ENCODE results near the gene PAAF1.

PAAF1 gene

GRCh38 chr11:73876424-73877310, at the start of gene PAAF1, which contains the start of gene COA4:
Gene PAAF1 (plus strand): TSS chr11:73876999. CDS start chr11:73877022, 23 bp downstream.
Gene COA4 (minus strand): TSS chr11:73876846. CDS start chr11:73873378, 3,468 bp downstream.
- H3K27ac ChIP-seq (ENCODE audit: low read depth, low read length) = peak within 1 kb of the TSS; percentile 80
- peaks cover 37% of the 10 kb centered on the region for H3K36me3 ChIP-seq (ENCODE audit: control insufficient read depth, insufficient read depth, low read length)
- no peaks in the 10 kb centered on the region for H3K27me3 ChIP-seq (ENCODE audit: control insufficient read depth, insufficient read depth, low read length)
- H3K9me3 ChIP-seq (ENCODE audit: control insufficient read depth, insufficient read depth, low read depth, low read length) = no peaks in the 10 kb centered on the region
- H3K4me3 ChIP-seq (ENCODE audit: low read depth, low read length) = peak within 1 kb of the TSS; percentile 94
- H3K9ac ChIP-seq (ENCODE audit: low read length) = peak within 1 kb of the TSS; percentile 93
- peaks cover 6% of the 10 kb centered on the region for H3K4me1 ChIP-seq (ENCODE audit: control insufficient read depth, insufficient read depth, low read length)

GRCh38 chr11:73830261-73830660, 46.5 kb upstream of the PAAF1 start:
- Histone ChIP-seq H3K9ac (ENCODE audit: low read length) (no peak overlapping the region), H3K27ac (ENCODE audit: low read depth, low read length) (no peak overlapping the region), H3K4me1 (ENCODE audit: control insufficient read depth, insufficient read depth, low read length) (no peaks in the 10 kb centered on the region), H3K9me3 (ENCODE audit: control insufficient read depth, insufficient read depth, low read depth, low read length) (no peaks in the 10 kb centered on the region), H3K36me3 (ENCODE audit: control insufficient read depth, insufficient read depth, low read length) (peaks cover 4% of the 10 kb centered on the region), H3K27me3 (ENCODE audit: control insufficient read depth, insufficient read depth, low read length) (no peaks in the 10 kb centered on the region), H3K4me3 (ENCODE audit: low read depth, low read length) (no peak overlapping the region)

GRCh38 chr11:73833067-73833466, 43.7 kb upstream of the PAAF1 start:
- no peak overlapping the region for H3K9ac ChIP-seq (ENCODE audit: low read length)
- H3K27ac ChIP-seq (ENCODE audit: low read depth, low read length) = no peak overlapping the region
- H3K27me3 ChIP-seq (ENCODE audit: control insufficient read depth, insufficient read depth, low read length) = no peaks in the 10 kb centered on the region
- H3K36me3 ChIP-seq (ENCODE audit: control insufficient read depth, insufficient read depth, low read length) = peaks cover 4% of the 10 kb centered on the region
- no peaks in the 10 kb centered on the region for H3K9me3 ChIP-seq (ENCODE audit: control insufficient read depth, insufficient read depth, low read depth, low read length)
- H3K4me1 ChIP-seq (ENCODE audit: control insufficient read depth, insufficient read depth, low read length) = no peaks in the 10 kb centered on the region
- H3K4me3 ChIP-seq (ENCODE audit: low read depth, low read length) = no peak overlapping the region

- no peak overlapping the region for H3K4me3 ChIP-seq (ENCODE audit: low read depth, low read length)
These were observed 38.2 kb upstream of the PAAF1 start for GRCh38 chr11:73838443-73839122.

GRCh38 chr11:73839123-73839457, 37.7 kb upstream of the PAAF1 start:
- Histone ChIP-seq H3K4me1 (ENCODE audit: control insufficient read depth, insufficient read depth, low read length) (peaks cover 3% of the 10 kb centered on the region; the same call in 1 of the 2 replicates), H3K9ac (ENCODE audit: low read length) (no peak overlapping the region), H3K9me3 (ENCODE audit: control insufficient read depth, insufficient read depth, low read depth, low read length) (no peaks in the 10 kb centered on the region), H3K27me3 (ENCODE audit: control insufficient read depth, insufficient read depth, low read length) (no peaks in the 10 kb centered on the region), H3K4me3 (ENCODE audit: low read depth, low read length) (no peak overlapping the region), H3K27ac (ENCODE audit: low read depth, low read length) (no peak overlapping the region), H3K36me3 (ENCODE audit: control insufficient read depth, insufficient read depth, low read length) (peaks cover 2% of the 10 kb centered on the region; the same call in 1 of the 2 replicates)

More at GRCh38 chr11:73838443-73839122, 38.2 kb upstream of the PAAF1 start:
- no peak overlapping the region for H3K9ac ChIP-seq (ENCODE audit: low read length)
- H3K4me1 ChIP-seq (ENCODE audit: control insufficient read depth, insufficient read depth, low read length) = peaks cover 3% of the 10 kb centered on the region; the same call in 1 of the 2 replicates
- H3K27me3 ChIP-seq (ENCODE audit: control insufficient read depth, insufficient read depth, low read length) = no peaks in the 10 kb centered on the region
- H3K36me3 ChIP-seq (ENCODE audit: control insufficient read depth, insufficient read depth, low read length) = peaks cover 2% of the 10 kb centered on the region; the same call in 1 of the 2 replicates
- no peak overlapping the region for H3K27ac ChIP-seq (ENCODE audit: low read depth, low read length)
- H3K9me3 ChIP-seq (ENCODE audit: control insufficient read depth, insufficient read depth, low read depth, low read length) = no peaks in the 10 kb centered on the region

- Histone ChIP-seq H3K9ac (ENCODE audit: low read length) (no peak overlapping the region), H3K4me1 (ENCODE audit: control insufficient read depth, insufficient read depth, low read length) (peaks cover 3% of the 10 kb centered on the region; the same call in 1 of the 2 replicates), H3K36me3 (ENCODE audit: control insufficient read depth, insufficient read depth, low read length) (no peaks in the 10 kb centered on the region; the same call in 1 of the 2 replicates), H3K4me3 (ENCODE audit: low read depth, low read length) (no peak overlapping the region), H3K27ac (ENCODE audit: low read depth, low read length) (no peak overlapping the region), H3K27me3 (ENCODE audit: control insufficient read depth, insufficient read depth, low read length) (no peaks in the 10 kb centered on the region), H3K9me3 (ENCODE audit: control insufficient read depth, insufficient read depth, low read depth, low read length) (no peaks in the 10 kb centered on the region)
These were observed 25.6 kb upstream of the PAAF1 start for GRCh38 chr11:73851046-73851764.

GRCh38 chr11:73852049-73852448, 24.8 kb upstream of the PAAF1 start:
- Histone ChIP-seq H3K27me3 (ENCODE audit: control insufficient read depth, insufficient read depth, low read length) (no peaks in the 10 kb centered on the region), H3K36me3 (ENCODE audit: control insufficient read depth, insufficient read depth, low read length) (no peaks in the 10 kb centered on the region; the same call in 1 of the 2 replicates), H3K27ac (ENCODE audit: low read depth, low read length) (no peak overlapping the region), H3K4me3 (ENCODE audit: low read depth, low read length) (no peak overlapping the region), H3K9me3 (ENCODE audit: control insufficient read depth, insufficient read depth, low read depth, low read length) (no peaks in the 10 kb centered on the region), H3K9ac (ENCODE audit: low read length) (no peak overlapping the region), H3K4me1 (ENCODE audit: control insufficient read depth, insufficient read depth, low read length) (peaks cover 3% of the 10 kb centered on the region; the same call in 1 of the 2 replicates)

- Histone ChIP-seq H3K27ac (ENCODE audit: low read depth, low read length) (no peak overlapping the region), H3K36me3 (ENCODE audit: control insufficient read depth, insufficient read depth, low read length) (no peaks in the 10 kb centered on the region), H3K4me3 (ENCODE audit: low read depth, low read length) (no peak overlapping the region), H3K9me3 (ENCODE audit: control insufficient read depth, insufficient read depth, low read depth, low read length) (no peaks in the 10 kb centered on the region), H3K9ac (ENCODE audit: low read length) (no peak overlapping the region), H3K27me3 (ENCODE audit: control insufficient read depth, insufficient read depth, low read length) (no peaks in the 10 kb centered on the region), H3K4me1 (ENCODE audit: control insufficient read depth, insufficient read depth, low read length) (peaks cover 3% of the 10 kb centered on the region; the same call in 1 of the 2 replicates)
These were observed 22.1 kb upstream of the PAAF1 start for GRCh38 chr11:73854680-73855079.

- no peak overlapping the region for H3K9ac ChIP-seq (ENCODE audit: low read length)
- H3K4me1 ChIP-seq (ENCODE audit: control insufficient read depth, insufficient read depth, low read length) = peaks cover 3% of the 10 kb centered on the region; the same call in 1 of the 2 replicates
- no peak overlapping the region for H3K4me3 ChIP-seq (ENCODE audit: low read depth, low read length)
- no peak overlapping the region for H3K27ac ChIP-seq (ENCODE audit: low read depth, low read length)
- H3K9me3 ChIP-seq (ENCODE audit: control insufficient read depth, insufficient read depth, low read depth, low read length) = no peaks in the 10 kb centered on the region
- no peaks in the 10 kb centered on the region; the same call in 1 of the 2 replicates for H3K36me3 ChIP-seq (ENCODE audit: control insufficient read depth, insufficient read depth, low read length)
- H3K27me3 ChIP-seq (ENCODE audit: control insufficient read depth, insufficient read depth, low read length) = no peaks in the 10 kb centered on the region
These were observed 20.7 kb upstream of the PAAF1 start for GRCh38 chr11:73856031-73856567.

GRCh38 chr11:73859671-73860070, 17.1 kb upstream of the PAAF1 start:
- H3K9ac ChIP-seq (ENCODE audit: low read length) = no peak overlapping the region
- H3K4me1 ChIP-seq (ENCODE audit: control insufficient read depth, insufficient read depth, low read length) = peaks cover 3% of the 10 kb centered on the region; the same call in 1 of the 2 replicates
- no peaks in the 10 kb centered on the region for H3K9me3 ChIP-seq (ENCODE audit: control insufficient read depth, insufficient read depth, low read depth, low read length)
- no peaks in the 10 kb centered on the region for H3K27me3 ChIP-seq (ENCODE audit: control insufficient read depth, insufficient read depth, low read length)
- no peak overlapping the region for H3K4me3 ChIP-seq (ENCODE audit: low read depth, low read length)
- H3K36me3 ChIP-seq (ENCODE audit: control insufficient read depth, insufficient read depth, low read length) = peaks cover 9% of the 10 kb centered on the region; the same call in 1 of the 2 replicates
- no peak overlapping the region for H3K27ac ChIP-seq (ENCODE audit: low read depth, low read length)

All from HUES6 (cell line).